A549 (cell line): ENCODE measurements around the gene CFAP92. TPM values are rescaled to one million over a fixed set of nuclear protein-coding genes. Genes with fewer than 3 reads are reported as not detected.

Experiments used
- ATAC-seq, 2 experiments: fragments of 200-7000 bp in 1 of 2; fragments of >200 bp in 1 of 2; cut with Nextera tagmentation in 1 of 2; cut with Tn5 transposase in 1 of 2; 3 replicates each; pipeline versions ENCODE4 v1.8.0 to v1.9.1; 2018 to 2020; ENCODE audit warnings: mild to moderate bottlenecking in 1 of 2, moderate library complexity in 1 of 2
- CTCF ChIA-PET: fragments of 300-600 bp; sonication (Branson Sonifier 250); formaldehyde crosslinking; extraction: SDS; loops from one replicate; lab custom pipeline; 2021; ENCODE audit warnings: antibody characterized with exemption, inconsistent platforms; lab: Yijun Ruan, JAX
- POLR2A ChIA-PET: fragments of 350-600 bp; formaldehyde crosslinking; extraction: SDS; loops from one replicate; lab custom pipeline; 2021; ENCODE audit warnings: antibody characterized with exemption, inconsistent platforms; lab: Yijun Ruan, JAX
- DNase-seq, 2 experiments: peaks; one replicate each; pipeline versions ENCODE4 v3.0.0 to v3.0.0-alpha.2; 2011 to 2016; ENCODE audit warnings: low read depth in 1 of 2, low spot score in 1 of 2
- FAIRE-seq: peaks from 2 replicates; lab custom pipeline; 2011; peaks lifted over from hg19 to GRCh38; lab: Jason Lieb, UNC
- H3K27ac ChIP-seq, 2 experiments: fragments of >200 bp; sonication (Bioruptor Twin); formaldehyde crosslinking; 3 replicates each; pipeline ENCODE4 v1.5.1; 2016 to 2017
- H3K4me1 ChIP-seq: fragments of >200 bp; sonication (Bioruptor Twin); formaldehyde crosslinking; 3 replicates; pipeline ENCODE4 v1.6.1; 2016
- H3K4me2 ChIP-seq: fragments of >200 bp; sonication (Bioruptor Twin); formaldehyde crosslinking; 3 replicates; pipeline ENCODE4 v1.6.1; 2016
- H3K4me3 ChIP-seq: fragments of >200 bp; sonication (Bioruptor Twin); formaldehyde crosslinking; 3 replicates; pipeline ENCODE4 v1.5.1; 2016
- H3K9me3 ChIP-seq: fragments of >200 bp; sonication (Bioruptor Twin); formaldehyde crosslinking; 3 replicates; pipeline ENCODE4 v1.6.1; 2016
- CEBPB ChIP-seq, 2 experiments: fragments of >200 bp in 1 of 2; sonication (Bioruptor Twin) in 1 of 2; formaldehyde crosslinking in 1 of 2; IDR thresholded peaks; 2 replicates each; pipeline ENCODE4 v1.6.1; 2012 to 2016
- CHD4 ChIP-seq: fragments of 200-600 bp; sonication (generic); IDR thresholded peaks from 2 replicates; pipeline ENCODE4 v1.6.1; 2016; ENCODE audit warnings: antibody characterized with exemption, mild to moderate bottlenecking, borderline replicate concordance
- EHF ChIP-seq: fragments of 250-450 bp; sonication (Bioruptor Pico); IDR thresholded peaks from 2 replicates; pipeline ENCODE4 v1.5.0; 2020; ENCODE audit warnings: mild to moderate bottlenecking
- EHMT2 ChIP-seq: fragments of 200-600 bp; sonication (generic); IDR thresholded peaks from 2 replicates; pipeline ENCODE4 v1.6.1; 2016; ENCODE audit warnings: antibody characterized with exemption, low read depth, mild to moderate bottlenecking, moderate library complexity
- ESRRA ChIP-seq: fragments of 150-350 bp; IDR thresholded peaks from 2 replicates; pipeline ENCODE4 v1.6.1; 2014; ENCODE audit warnings: mild to moderate bottlenecking, low read length, borderline replicate concordance
- FOSL2 ChIP-seq, 2 experiments: fragments of 450-650 bp in 1 of 2; fragments of >200 bp in 1 of 2; sonication (Bioruptor Twin) in 1 of 2; formaldehyde crosslinking; IDR thresholded peaks; 2 replicates each; pipeline versions ENCODE4 v1.5.0 to v1.6.1; 2016 to 2020; ENCODE audit warnings: mild to moderate bottlenecking in 1 of 2, moderate library complexity in 1 of 2
- HOXA7 ChIP-seq: fragments of 250-450 bp; sonication (Bioruptor Pico); IDR thresholded peaks from 2 replicates; pipeline ENCODE4 v1.5.0; 2020; ENCODE audit warnings: mild to moderate bottlenecking, moderate library complexity
- MAFK ChIP-seq: fragments of 450-650 bp; IDR thresholded peaks from 2 replicates; pipeline ENCODE4 v1.6.1; 2014; ENCODE audit not compliant: partially characterized antibody
- MYC ChIP-seq: IDR thresholded peaks from 2 replicates; pipeline ENCODE4 v1.6.1; 2012; ENCODE audit warnings: mild to moderate bottlenecking, inconsistent platforms, low read length, improper control_type of control experiment, borderline replicate concordance
- NPAS2 ChIP-seq: fragments of 250-450 bp; sonication (Bioruptor Pico); IDR thresholded peaks from 2 replicates; pipeline ENCODE4 v1.8.0; 2022; ENCODE audit warnings: mild to moderate bottlenecking, moderate library complexity, borderline replicate concordance
- PHF8 ChIP-seq: fragments of 200-600 bp; sonication (generic); IDR thresholded peaks from 2 replicates; pipeline ENCODE4 v1.6.1; 2016; ENCODE audit warnings: low read depth, mild to moderate bottlenecking, antibody characterized with exemption, moderate library complexity, borderline replicate concordance
- POLR2AphosphoS2 ChIP-seq: conservative IDR thresholded peaks from 2 replicates; pipeline ENCODE4 v1.6.1; 2012; ENCODE audit warnings: low read length, improper control_type of control experiment, inconsistent platforms
- RAD21 ChIP-seq, 2 experiments: fragments of >200 bp in 1 of 2; sonication (Bioruptor Twin) in 1 of 2; formaldehyde crosslinking in 1 of 2; IDR thresholded peaks in 1 of 2; conservative IDR thresholded peaks in 1 of 2; 2 replicates in 1 of 2; 3 replicates in 1 of 2; pipeline ENCODE4 v1.6.1; 2012 to 2018; ENCODE audit warnings: inconsistent platforms in 1 of 2
- RCOR1 ChIP-seq: fragments of 150-350 bp; IDR thresholded peaks from 2 replicates; pipeline ENCODE4 v1.6.1; 2014; ENCODE audit warnings: antibody characterized with exemption, low read length, low read depth
- RFX5 ChIP-seq: fragments of 450-650 bp; IDR thresholded peaks from 2 replicates; pipeline ENCODE4 v1.7.1; 2014; ENCODE audit warnings: antibody characterized with exemption, mild to moderate bottlenecking, moderate library complexity
- RNF2 ChIP-seq: fragments of 200-600 bp; sonication (generic); IDR thresholded peaks from 2 replicates; pipeline ENCODE4 v1.6.1; 2016; ENCODE audit warnings: low read depth, mild to moderate bottlenecking, antibody characterized with exemption, moderate library complexity, borderline replicate concordance
- TFCP2L1 ChIP-seq: fragments of 250-450 bp; sonication (Bioruptor Pico); IDR thresholded peaks from 2 replicates; pipeline ENCODE4 v1.5.0; 2021; ENCODE audit warnings: mild to moderate bottlenecking
- TP53 ChIP-seq: fragments of 250-450 bp; sonication (Bioruptor Pico); IDR thresholded peaks from 2 replicates; pipeline ENCODE4 v1.5.0; 2021; ENCODE audit warnings: mild to moderate bottlenecking, moderate library complexity
- ZSCAN20 ChIP-seq: fragments of 250-450 bp; sonication (Bioruptor Pico); IDR thresholded peaks from 2 replicates; pipeline ENCODE4 v1.8.0; 2022; ENCODE audit warnings: mild to moderate bottlenecking, moderate library complexity
- WGBS: methylation state at CpG from one replicate; pipeline ENCODE4 v1.1.6; 2017; ENCODE audit errors: missing lambda C conversion rate; 5-methylcytosine and 5-hydroxymethylcytosine counted together
- polyA plus RNA-seq, 4 experiments: library from polyadenylated mRNA; depleted of rRNA in 3 of 4; stranded (reverse); fragments of >200 nt; fragmentation: RNase III in 1 of 4; extraction: RNeasy Plus Mini Kit Qiagen cat#74134 plus additional on column Dnase treatment in 1 of 4; gene quantifications; 2 replicates in 3 of 4; 3 replicates in 1 of 4; pipeline ENCODE4 v1.2.3, GENCODE V29; 2011 to 2017
- TF ChIP-seq, protein P1 (sequence below): fragments of 450-650 bp; IDR thresholded peaks from 2 replicates; pipeline ENCODE4 v1.6.1; 2014; ENCODE audit warnings: antibody characterized with exemption
- TF ChIP-seq, protein P2 (sequence below): IDR thresholded peaks from 2 replicates; pipeline ENCODE4 v1.6.1; 2012; ENCODE audit warnings: low read depth, borderline replicate concordance
- TF ChIP-seq, protein P3 (sequence below): fragments of 250-450 bp; sonication (Bioruptor Pico); IDR thresholded peaks from 2 replicates; pipeline ENCODE4 v1.5.0; 2020; ENCODE audit warnings: low read depth, mild to moderate bottlenecking, moderate library complexity
- TF ChIP-seq, protein P4 (sequence below): IDR thresholded peaks from 2 replicates; pipeline ENCODE4 v1.6.1; 2012

Gene CFAP92
- polyA plus RNA-seq, 2 of the 4 experiments (the other 2 are of a cell fraction) = not detected

DNA sequence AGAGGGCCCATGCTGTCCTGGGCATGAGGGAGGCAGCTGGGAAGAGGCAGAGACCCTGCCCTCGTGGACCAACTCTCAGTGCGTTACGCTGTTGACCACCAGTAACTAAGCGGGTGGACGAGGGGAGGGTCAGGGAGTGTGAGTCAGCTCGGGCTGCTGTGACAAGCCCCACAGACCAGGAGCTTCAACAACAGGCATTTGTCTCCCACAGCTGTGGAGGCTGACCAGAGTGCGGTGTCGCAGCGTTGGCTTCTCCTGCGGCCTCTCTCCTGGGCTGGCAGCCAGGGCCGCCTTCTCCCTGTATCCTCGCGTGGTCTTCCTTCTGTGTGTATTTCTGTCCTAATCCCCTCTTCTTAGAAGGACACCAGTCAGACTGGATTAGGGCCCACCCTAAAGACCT is 20.3 kb upstream of the CFAP92 start:
- no peak for TF ChIP-seq RCOR1
- no peak for TF ChIP-seq FOSL2 (IDR thresholded peaks at IDR 0.05)
- no peak for TF ChIP-seq FOSL2 (CRISPR knock-in tag; IDR thresholded peaks at IDR 0.05)
- TF ChIP-seq CEBPB (IDR thresholded peaks at IDR 0.05) = no peak
- TF ChIP-seq, protein P1, sequence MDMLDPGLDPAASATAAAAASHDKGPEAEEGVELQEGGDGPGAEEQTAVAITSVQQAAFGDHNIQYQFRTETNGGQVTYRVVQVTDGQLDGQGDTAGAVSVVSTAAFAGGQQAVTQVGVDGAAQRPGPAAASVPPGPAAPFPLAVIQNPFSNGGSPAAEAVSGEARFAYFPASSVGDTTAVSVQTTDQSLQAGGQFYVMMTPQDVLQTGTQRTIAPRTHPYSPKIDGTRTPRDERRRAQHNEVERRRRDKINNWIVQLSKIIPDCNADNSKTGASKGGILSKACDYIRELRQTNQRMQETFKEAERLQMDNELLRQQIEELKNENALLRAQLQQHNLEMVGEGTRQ = no peak
- no peak for TF ChIP-seq RNF2
- TF ChIP-seq, protein P2, sequence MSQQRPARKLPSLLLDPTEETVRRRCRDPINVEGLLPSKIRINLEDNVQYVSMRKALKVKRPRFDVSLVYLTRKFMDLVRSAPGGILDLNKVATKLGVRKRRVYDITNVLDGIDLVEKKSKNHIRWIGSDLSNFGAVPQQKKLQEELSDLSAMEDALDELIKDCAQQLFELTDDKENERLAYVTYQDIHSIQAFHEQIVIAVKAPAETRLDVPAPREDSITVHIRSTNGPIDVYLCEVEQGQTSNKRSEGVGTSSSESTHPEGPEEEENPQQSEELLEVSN = no peak
- TF ChIP-seq, protein P3, sequence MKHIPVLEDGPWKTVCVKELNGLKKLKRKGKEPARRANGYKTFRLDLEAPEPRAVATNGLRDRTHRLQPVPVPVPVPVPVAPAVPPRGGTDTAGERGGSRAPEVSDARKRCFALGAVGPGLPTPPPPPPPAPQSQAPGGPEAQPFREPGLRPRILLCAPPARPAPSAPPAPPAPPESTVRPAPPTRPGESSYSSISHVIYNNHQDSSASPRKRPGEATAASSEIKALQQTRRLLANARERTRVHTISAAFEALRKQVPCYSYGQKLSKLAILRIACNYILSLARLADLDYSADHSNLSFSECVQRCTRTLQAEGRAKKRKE (CRISPR knock-in tag) = no peak
- TF ChIP-seq EHF (CRISPR knock-in tag) = no peak
- TF ChIP-seq, all 56 proteins: peak for 0
- CTCF ChIA-PET = interaction anchor here (1.4 to 1.8 kb wide), 2 partner anchors 10 to 39 kb away, joined by 4 to 7 read pairs; no protein-coding TSS in a partner anchor
- 85% methylated on average over 13 of the region's 13 CpGs for WGBS
- ATAC-seq (no peak), FAIRE-seq (no peak), DNase-seq (no peak)
- Histone ChIP-seq H3K27ac (no peak overlapping the region), H3K4me2 (no peak overlapping the region), H3K4me3 (no peak overlapping the region), H3K9me3 (no peaks in the 10 kb centered on the region), H3K4me1 (peaks cover 10% of the 10 kb centered on the region)
- POLR2A ChIA-PET = no interaction called here

DNA sequence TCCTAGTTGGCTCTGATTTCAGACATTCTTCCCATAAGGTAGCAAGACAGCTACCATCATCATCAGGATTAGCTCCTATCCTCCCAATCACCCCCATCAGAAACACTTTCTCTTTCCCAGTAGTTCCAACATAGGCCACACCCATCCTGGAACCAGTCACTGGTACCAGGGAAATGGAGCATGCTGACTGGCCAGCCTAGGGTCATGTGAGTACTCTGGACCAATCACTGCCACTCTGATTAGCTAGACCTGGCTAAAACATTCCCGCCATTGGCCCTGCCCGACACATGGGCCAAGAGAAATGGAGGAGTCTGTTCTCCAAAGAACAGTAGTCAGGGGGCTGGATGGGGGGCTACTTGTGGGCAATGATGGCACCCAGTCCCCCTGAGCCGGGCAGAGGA is 19.6 kb upstream of the CFAP92 start:
- H3K4me3 ChIP-seq = no peak overlapping the region
- TF ChIP-seq, protein P1 = 0 out of 2 replicates have a peak, but pooled peaks have one; percentile 23
- no peak for TF ChIP-seq MYC
- TF ChIP-seq, all 56 proteins: peak for 1
- Histone ChIP-seq H3K4me1 (peaks cover 10% of the 10 kb centered on the region), H3K4me2 (no peak overlapping the region), H3K9me3 (no peaks in the 10 kb centered on the region), H3K27ac (no peak overlapping the region)
- FAIRE-seq (no peak), ATAC-seq (peak in 1 of 2 experiments; percentile 78; a peak in 3 of 6 replicates), DNase-seq (peak; percentile 31 to 40)
- WGBS = 100% methylated on average over 1 of the region's 3 CpGs
- POLR2A ChIA-PET = no interaction called here
- CTCF ChIA-PET = no interaction called here

DNA sequence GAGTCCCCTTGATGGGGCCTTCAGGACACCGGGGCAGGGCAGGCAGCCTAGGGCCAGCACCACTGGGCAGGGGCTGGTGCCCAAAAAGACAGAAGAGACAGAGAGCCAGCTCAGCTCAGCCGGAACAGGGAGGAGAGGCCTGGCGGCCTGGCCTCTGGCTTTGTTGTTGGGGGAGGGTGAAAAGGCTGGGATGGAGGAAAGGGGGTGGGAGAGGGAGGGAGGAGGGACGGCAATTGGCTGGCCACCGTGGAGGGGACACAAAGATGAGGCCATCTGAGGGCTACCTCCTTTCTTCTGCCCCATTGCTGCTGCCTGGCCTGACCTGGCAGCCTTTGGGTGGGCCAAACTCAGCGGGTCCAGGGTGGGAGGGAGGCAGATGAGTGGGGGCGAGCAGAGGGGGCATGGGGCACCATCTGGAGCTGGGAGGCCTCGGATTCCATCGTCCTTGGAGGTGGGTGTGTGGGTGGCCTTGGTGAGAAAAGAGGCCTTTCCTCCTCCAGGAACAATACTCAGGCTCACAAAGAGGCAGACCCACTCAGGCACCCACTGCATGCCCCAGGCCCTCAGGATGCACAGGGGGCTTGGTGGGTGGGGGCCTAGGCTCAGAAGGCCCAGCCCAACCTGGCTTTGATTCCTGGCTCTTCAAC is 16.6 kb upstream of the CFAP92 start:
- WGBS = 44% methylated on average over 6 of the region's 9 CpGs
- DNase-seq (no peak), FAIRE-seq (no peak), ATAC-seq (no peak)
- H3K4me2 ChIP-seq = no peak overlapping the region
- TF ChIP-seq, protein P4, sequence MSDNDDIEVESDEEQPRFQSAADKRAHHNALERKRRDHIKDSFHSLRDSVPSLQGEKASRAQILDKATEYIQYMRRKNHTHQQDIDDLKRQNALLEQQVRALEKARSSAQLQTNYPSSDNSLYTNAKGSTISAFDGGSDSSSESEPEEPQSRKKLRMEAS = no peak
- TF ChIP-seq POLR2AphosphoS2 (no peak), ZSCAN20 (CRISPR knock-in tag) (no peak), RNF2 (no peak), EHMT2 (no peak), RFX5 (no peak), ESRRA (no peak), FOSL2 (IDR thresholded peaks at IDR 0.05) (no peak), FOSL2 (CRISPR knock-in tag; IDR thresholded peaks at IDR 0.05) (no peak), MAFK (no peak), NPAS2 (CRISPR knock-in tag) (no peak), PHF8 (no peak), CHD4 (no peak), HOXA7 (no peak), TP53 (CRISPR knock-in tag) (no peak), MYC (no peak), EHF (CRISPR knock-in tag) (no peak), RAD21 (conservative IDR thresholded peaks at IDR 0.05 in 1 of 2, IDR thresholded peaks at IDR 0.05 in 1 of 2) (no peak), TFCP2L1 (no peak)
- TF ChIP-seq, protein P1 = no peak
- POLR2A ChIA-PET = no interaction called here
- no peaks in the 10 kb centered on the region for H3K4me1 ChIP-seq
- no peak overlapping the region for H3K4me3 ChIP-seq
- H3K27ac ChIP-seq = no peak overlapping the region
- H3K9me3 ChIP-seq = no peaks in the 10 kb centered on the region
- CTCF ChIA-PET = interaction anchor here (1.5 to 2.0 kb wide), 2 partner anchors 10 to 40 kb away, joined by 4 to 9 read pairs; no protein-coding TSS in a partner anchor
